Renal cortical epithelial cell (primary cell): ENCODE results near the gene ICAM2. TPM values are rescaled to one million over a fixed set of nuclear protein-coding genes. Genes with fewer than 3 reads are reported as not detected.

Experiments used
- total RNA-seq: library from RNA; depleted of rRNA; stranded (reverse); fragments of >200 nt; gene quantifications from 2 replicates; pipeline ENCODE4 v1.2.3, GENCODE V29; 2014

Gene ICAM2
- total RNA-seq, 1 donor from 2014 or later: 6.4 TPM

Other genes with a start within 250 kb of the ICAM2 start
- gene CCDC47, start 247.0 kb downstream of the ICAM2 start, total RNA-seq: 77.1 and 178 TPM in 2 replicates
- 45.0 and 135 TPM in 2 replicates for gene DDX42, start 246.5 kb downstream of the ICAM2 start, total RNA-seq
- gene PSMC5, start 193.2 kb downstream of the ICAM2 start, total RNA-seq: 37.0 and 132 TPM in 2 replicates
- gene FTSJ3, start 193.0 kb downstream of the ICAM2 start, total RNA-seq: 76.1 and 100 TPM in 2 replicates
- 65.2 and 96.2 TPM in 2 replicates for gene SMARCD2, start 177.9 kb downstream of the ICAM2 start, total RNA-seq
- not detected in 2 replicates for gene CSH2, start 147.0 kb downstream of the ICAM2 start, total RNA-seq
- not detected in 2 replicates for gene GH2, start 138.7 kb downstream of the ICAM2 start, total RNA-seq
- not detected in 2 replicates for gene CSH1, start 124.1 kb downstream of the ICAM2 start, total RNA-seq
- gene CSHL1, start 109.4 kb downstream of the ICAM2 start, total RNA-seq: not detected in 2 replicates
- not detected in 2 replicates for gene GH1, start 101.8 kb downstream of the ICAM2 start, total RNA-seq
- not detected in 2 replicates for gene CD79B, start 88.3 kb downstream of the ICAM2 start, total RNA-seq
- not detected in 2 replicates for gene SCN4A, start 47.7 kb downstream of the ICAM2 start, total RNA-seq
- gene PRR29, start 22.3 kb downstream of the ICAM2 start, total RNA-seq: 0.17 and 1.6 TPM in 2 replicates
- 4.5 and 10.6 TPM in 2 replicates for gene ERN1, start 109.5 kb upstream of the ICAM2 start, total RNA-seq
- gene TEX2, start 242.6 kb upstream of the ICAM2 start, total RNA-seq: 10.1 and 62.6 TPM in 2 replicates